CD8-positive, alpha-beta memory T cell (primary cell): ENCODE data around the gene THRA. TPM values are rescaled to one million over a fixed set of nuclear protein-coding genes. Genes with fewer than 3 reads are reported as not detected.

Experiments used
- CTCF ChIA-PET: fragments of 350-600 bp; sonication (Branson Sonifier 250); formaldehyde crosslinking; loops from one replicate; lab custom pipeline; 2021; ENCODE audit warnings: antibody characterized with exemption; lab: Charles Lee
- POLR2A ChIA-PET: fragments of 350-600 bp; sonication (Branson Sonifier 250); formaldehyde crosslinking; loops from one replicate; lab custom pipeline; 2021; ENCODE audit warnings: antibody characterized with exemption; lab: Charles Lee
- DNase-seq, 5 donors: peaks; one replicate each; pipeline versions ENCODE4 v3.0.0 to v3.0.0-alpha.2; 2020 to 2022; ENCODE audit warnings: mixed read lengths in 1 of 5
- H3K27ac ChIP-seq: one replicate; pipeline ENCODE4 v1.7.0; 2013; ENCODE audit warnings: low read depth, mild to moderate bottlenecking, low read length, moderate library complexity
- H3K27me3 ChIP-seq: 2 replicates; pipeline ENCODE4 v1.7.0; 2013; ENCODE audit warnings: low read length, mild to moderate bottlenecking; ENCODE audit not compliant: insufficient read depth, poor library complexity, severe bottlenecking
- H3K36me3 ChIP-seq: 2 replicates; pipeline ENCODE4 v1.7.0; 2013; ENCODE audit warnings: mild to moderate bottlenecking, low read length, moderate library complexity; ENCODE audit not compliant: insufficient read depth
- H3K4me1 ChIP-seq: 2 replicates; pipeline ENCODE4 v1.7.0; 2013; ENCODE audit warnings: mild to moderate bottlenecking, low read length, moderate library complexity; ENCODE audit not compliant: insufficient read depth
- H3K4me3 ChIP-seq: 2 replicates; pipeline ENCODE4 v1.7.0; 2013; ENCODE audit warnings: mild to moderate bottlenecking, low read length
- H3K9me3 ChIP-seq: 2 replicates; pipeline ENCODE4 v1.7.0; 2013; ENCODE audit warnings: mild to moderate bottlenecking, low read length
- H3K27ac Mint-ChIP-seq, 8 donors: one replicate each; pipeline ENCODE4 v1.8.0; 2020 to 2021; ENCODE audit warnings: mixed read lengths in 8 of 8, mild to moderate bottlenecking in 6 of 8, inconsistent platforms in 3 of 8, moderate library complexity in 3 of 8
- H3K27me3 Mint-ChIP-seq, 2 donors: one replicate each; pipeline ENCODE4 v1.8.0; 2020 to 2021; ENCODE audit warnings: mixed read lengths in 2 of 2, mild to moderate bottlenecking in 1 of 2, moderate library complexity in 1 of 2
- H3K36me3 Mint-ChIP-seq, 3 donors: one replicate each; pipeline ENCODE4 v1.8.0; 2020 to 2021; ENCODE audit warnings: mixed read lengths in 3 of 3, inconsistent platforms in 1 of 3, mild to moderate bottlenecking in 1 of 3
- H3K4me1 Mint-ChIP-seq, 3 donors: one replicate each; pipeline ENCODE4 v1.8.0; 2020 to 2021; ENCODE audit warnings: mixed read lengths in 3 of 3, inconsistent platforms in 1 of 3, mild to moderate bottlenecking in 1 of 3
- H3K4me3 Mint-ChIP-seq, 7 donors: one replicate each; pipeline ENCODE4 v1.8.0; 2020 to 2021; ENCODE audit warnings: mixed read lengths in 7 of 7, mild to moderate bottlenecking in 6 of 7, moderate library complexity in 4 of 7, inconsistent platforms in 2 of 7
- H3K9me3 Mint-ChIP-seq, 5 donors: one replicate each; pipeline ENCODE4 v1.8.0; 2020 to 2022; ENCODE audit warnings: mixed read lengths in 5 of 5, mild to moderate bottlenecking in 3 of 5, moderate library complexity in 2 of 5, inconsistent platforms in 1 of 5
- polyA plus RNA-seq: library from polyadenylated mRNA; unstranded; fragments of 300-500 nt; fragmentation: Illumina TruSeq; gene quantifications from one replicate; pipeline ENCODE4 v1.2.3, GENCODE V29; 2021
- total RNA-seq, 2 experiments: library from RNA; stranded (reverse); gene quantifications; one replicate each; pipeline ENCODE4 v1.2.3, GENCODE V29; 2021

THRA gene
- total and polyA plus RNA-seq, 3 experiments from 2014 or later: 12.6 to 17.0 (median 13.2) TPM

DNA sequence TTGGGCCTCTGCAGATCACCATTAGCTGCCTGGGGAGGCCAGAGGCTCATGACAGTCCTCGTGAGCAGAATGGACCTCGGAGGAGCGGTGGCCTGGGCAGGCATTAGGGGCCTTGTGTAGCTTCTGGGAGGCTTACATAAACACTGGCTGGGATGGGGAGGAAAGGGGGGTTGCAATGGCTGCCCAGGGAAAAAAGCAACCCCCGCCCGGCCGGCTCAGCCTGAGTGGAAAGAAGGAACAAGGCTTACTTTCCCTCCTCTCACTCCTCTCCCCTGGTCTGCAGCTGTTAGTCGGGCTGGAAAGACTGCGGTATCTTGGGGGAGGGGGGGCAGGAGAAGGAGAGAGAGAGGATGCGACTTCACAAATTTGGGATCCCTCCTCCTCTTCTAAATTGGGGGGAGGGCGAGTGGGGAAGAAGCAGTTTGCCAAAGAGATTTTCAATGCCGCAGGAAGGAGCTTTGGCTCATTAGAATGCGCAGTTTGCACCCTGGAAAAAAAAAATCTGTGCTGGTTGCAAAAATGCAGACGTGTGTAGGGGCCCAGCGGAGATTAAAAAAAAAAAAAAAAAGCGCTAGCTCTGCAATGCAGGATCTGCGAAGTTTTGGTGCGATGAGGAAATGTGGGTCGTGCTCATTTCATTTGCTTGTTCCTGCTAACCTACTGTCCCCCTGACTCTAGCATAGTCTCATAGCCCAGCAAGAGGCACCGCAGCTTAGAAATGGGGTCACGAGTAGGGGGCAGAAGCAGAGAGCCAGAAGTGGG lies 44.2 kb downstream of the THRA start:
- Mint-ChIP-seq H3K27ac (peak overlapping the region; percentile 76 to 100 (median 98)), H3K36me3 (no peaks in the 10 kb centered on the region), H3K4me1 (peaks cover 81 to 93% (median 86%) of the 10 kb centered on the region in 3 donors), H3K4me3 (peak overlapping the region; percentile 29 to 79 (median 70)), H3K27me3 (peaks cover 0 to 2% of the 10 kb centered on the region in 2 donors), H3K9me3 (no peaks in the 10 kb centered on the region)
- Histone ChIP-seq H3K27ac (peak overlapping the region; percentile 76), H3K27me3 (no peaks in the 10 kb centered on the region), H3K36me3 (no peaks in the 10 kb centered on the region), H3K9me3 (no peaks in the 10 kb centered on the region), H3K4me3 (peak overlapping the region; percentile 32), H3K4me1 (peaks cover 95% of the 10 kb centered on the region)
- ChIA-PET CTCF (interaction anchor here (0.7 to 1.6 kb wide), 7 partner anchors 9 to 62 kb away, joined by 3 to 8 read pairs (median 3); no protein-coding TSS in a partner anchor), POLR2A (interaction anchor here (0.7 to 2.8 kb wide), 6 partner anchors 8 to 906 kb away, joined by 3 to 10 read pairs (median 5); no protein-coding TSS in a partner anchor)
- DNase-seq: peak in 3 of 5 donors; percentile 42 to 68 (median 45)

DNA sequence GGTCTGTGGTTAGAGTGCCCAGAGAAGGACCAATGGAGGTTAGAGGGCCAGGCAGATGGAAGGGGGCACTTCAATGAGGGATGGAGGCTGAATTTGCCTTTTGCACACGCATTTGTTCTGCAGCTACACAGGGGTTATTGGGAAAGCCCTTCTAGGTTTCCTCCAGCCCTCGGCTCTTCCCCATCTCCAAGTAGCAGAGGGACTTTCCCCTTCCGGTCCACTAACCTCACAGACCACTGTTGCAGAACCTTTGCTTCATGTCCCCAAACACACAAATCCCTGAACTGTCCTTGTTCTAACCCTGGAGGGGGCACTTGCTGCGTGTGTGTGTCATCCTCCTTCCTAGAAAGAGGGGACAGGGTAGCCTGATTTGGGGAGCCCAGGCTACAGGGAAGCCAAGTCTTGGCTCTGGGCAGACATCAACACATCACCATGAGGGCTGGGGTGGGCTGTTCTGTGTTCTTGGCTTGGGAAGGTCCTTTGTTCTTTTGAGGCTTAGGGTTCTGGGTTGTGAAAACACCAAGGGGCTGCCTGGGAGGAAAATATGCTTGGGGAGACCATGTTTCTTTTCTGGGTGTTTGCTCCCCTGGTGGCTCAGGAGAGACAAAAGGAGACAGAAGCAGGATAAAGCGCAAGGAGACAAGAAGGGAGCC lies 44.9 kb downstream of the THRA start:
- Histone ChIP-seq H3K4me3 (peak overlapping the region; percentile 32), H3K27ac (peak overlapping the region; percentile 76), H3K27me3 (no peaks in the 10 kb centered on the region), H3K36me3 (no peaks in the 10 kb centered on the region), H3K9me3 (no peaks in the 10 kb centered on the region), H3K4me1 (peaks cover 100% of the 10 kb centered on the region)
- H3K27ac Mint-ChIP-seq: peak overlapping the region; percentile 76 to 100 (median 98)
- ChIA-PET POLR2A (interaction anchor here (0.7 to 2.8 kb wide), 6 partner anchors 9 to 907 kb away, joined by 3 to 10 read pairs (median 5); no protein-coding TSS in a partner anchor), CTCF (interaction anchor here (1.0 to 1.6 kb wide), 4 partner anchors 10 to 61 kb away, joined by 3 to 8 read pairs (median 3); no protein-coding TSS in a partner anchor)
- peaks cover 0 to 2% of the 10 kb centered on the region in 2 donors for H3K27me3 Mint-ChIP-seq
- no peak for DNase-seq
- no peaks in the 10 kb centered on the region for H3K36me3 Mint-ChIP-seq
- no peaks in the 10 kb centered on the region for H3K9me3 Mint-ChIP-seq
- peaks cover 87 to 97% (median 90%) of the 10 kb centered on the region in 3 donors for H3K4me1 Mint-ChIP-seq
- peak overlapping the region; percentile 29 to 79 (median 71) for H3K4me3 Mint-ChIP-seq

DNA sequence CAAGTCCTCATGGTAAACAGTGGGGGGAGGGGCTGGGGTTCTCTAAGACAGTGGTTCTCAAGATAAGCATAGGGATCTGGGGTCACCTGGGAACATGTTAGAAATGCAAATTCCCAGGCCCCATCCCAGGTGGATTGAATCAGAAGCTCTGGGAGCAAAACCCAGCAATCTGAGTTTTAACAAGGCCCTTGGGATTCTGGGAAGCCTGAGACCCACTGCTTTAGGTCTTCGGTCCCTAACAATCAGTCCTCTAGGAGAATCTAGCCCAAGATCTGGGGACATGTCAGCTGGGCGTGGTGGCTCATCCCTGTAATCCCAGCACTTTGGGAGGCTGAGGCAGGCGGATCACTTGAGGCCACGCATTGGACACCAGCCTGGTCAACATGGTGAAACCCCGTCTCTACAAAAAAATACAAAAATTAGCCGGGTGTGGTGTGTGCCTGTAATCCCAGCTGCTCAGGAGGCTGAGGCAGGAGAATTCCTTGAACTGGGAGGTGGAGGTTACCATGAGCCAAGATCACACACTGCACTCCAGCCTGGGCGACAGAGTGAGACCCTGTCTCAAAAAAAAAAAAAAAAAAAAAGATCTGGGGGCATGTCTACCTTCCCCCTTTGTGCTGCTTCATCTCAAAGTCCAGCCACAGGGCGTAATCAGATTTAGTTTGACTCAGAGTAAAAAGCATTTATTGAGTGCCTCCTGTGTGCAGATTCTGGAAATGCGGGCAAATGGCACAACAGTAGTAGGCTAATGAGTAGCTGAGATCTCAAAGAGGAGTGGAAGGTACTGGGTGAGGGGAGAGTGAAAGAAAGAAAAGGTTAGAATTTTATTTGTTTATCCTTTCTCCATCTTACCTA lies 46.4 kb downstream of the THRA start:
- no peaks in the 10 kb centered on the region for H3K9me3 ChIP-seq
- no peak overlapping the region for H3K27ac ChIP-seq
- H3K27me3 ChIP-seq: no peaks in the 10 kb centered on the region
- POLR2A ChIA-PET: interaction anchor here (0.6 to 1.8 kb wide), 5 partner anchors 8 to 35 kb away, joined by 3 to 9 read pairs (median 5); no protein-coding TSS in a partner anchor
- H3K36me3 Mint-ChIP-seq: no peaks in the 10 kb centered on the region
- H3K27ac Mint-ChIP-seq: peak overlapping the region; percentile 76 to 100 (median 97)
- peak in 1 of 5 donors; percentile 18 for DNase-seq
- H3K4me3 ChIP-seq: no peak overlapping the region
- no peaks in the 10 kb centered on the region for H3K36me3 ChIP-seq
- peaks cover 94% of the 10 kb centered on the region for H3K4me1 ChIP-seq
- H3K4me1 Mint-ChIP-seq: peaks cover 86 to 95% (median 92%) of the 10 kb centered on the region in 3 donors
- H3K27me3 Mint-ChIP-seq: peaks cover 0 to 4% of the 10 kb centered on the region in 2 donors
- no peaks in the 10 kb centered on the region for H3K9me3 Mint-ChIP-seq
- peak overlapping the region in 4 of 7 donors; percentile 3 to 59 (median 50) for H3K4me3 Mint-ChIP-seq
- CTCF ChIA-PET: interaction anchor here (1.0 to 9.9 kb wide), 6 partner anchors 11 to 60 kb away, joined by 4 to 191 read pairs (median 38); partner anchors contain the start of genes MED24, NR1D1 and THRA

DNA sequence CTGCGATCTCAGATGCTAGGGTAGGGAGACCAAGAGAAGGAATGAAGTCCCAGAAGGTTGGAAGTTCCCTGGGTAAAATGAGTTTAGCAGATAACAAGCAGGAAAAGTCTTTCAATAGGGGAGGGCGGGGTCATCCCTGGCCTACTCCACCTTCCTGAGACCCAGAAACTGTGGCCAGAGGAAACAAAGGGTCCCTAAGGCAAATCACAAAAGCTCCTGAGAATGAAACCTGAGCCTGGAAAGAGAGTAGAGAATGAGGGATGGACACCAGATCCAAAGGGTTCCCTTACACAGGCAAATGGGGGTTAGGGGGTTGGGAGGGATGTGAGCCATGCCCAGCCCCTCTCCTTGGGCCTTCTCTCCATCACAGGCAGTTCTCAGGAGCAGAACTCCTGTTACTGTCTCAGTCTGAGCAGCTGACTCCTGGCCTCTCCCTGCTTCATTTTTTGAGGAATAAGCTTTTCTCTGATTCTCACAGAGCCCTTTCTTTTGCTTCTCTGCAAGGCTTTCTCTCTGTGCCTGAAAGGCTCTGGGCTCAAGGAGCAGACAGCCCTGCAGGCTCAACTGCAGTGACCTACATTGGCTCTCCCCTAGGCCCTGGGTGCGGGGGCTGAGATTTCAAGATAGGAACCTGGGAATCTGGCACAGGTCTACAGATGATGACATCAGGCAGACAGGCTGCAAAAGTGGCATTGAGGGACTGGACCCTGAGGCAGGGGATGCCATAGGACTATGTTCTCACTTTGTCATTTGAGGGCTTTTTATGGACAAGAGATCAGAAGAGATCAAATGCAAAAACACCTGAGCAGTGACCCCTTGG lies 47.5 kb downstream of the THRA start:
- no peak overlapping the region for H3K27ac ChIP-seq
- H3K27me3 Mint-ChIP-seq: peaks cover 0 to 4% of the 10 kb centered on the region in 2 donors
- H3K36me3 Mint-ChIP-seq: no peaks in the 10 kb centered on the region
- no peaks in the 10 kb centered on the region for H3K9me3 ChIP-seq
- H3K36me3 ChIP-seq: no peaks in the 10 kb centered on the region
- peak in 1 of 5 donors; percentile 33 for DNase-seq
- ChIA-PET CTCF (interaction anchor here (1.1 to 9.9 kb wide), 11 partner anchors 12 to 82 kb away, joined by 3 to 191 read pairs (median 18); partner anchors contain the start of genes CASC3, MED24, NR1D1 and THRA), POLR2A (interaction anchor here (0.7 to 3.7 kb wide), 4 partner anchors 9 to 34 kb away, joined by 3 to 60 read pairs (median 7); partner anchors contain the start of gene NR1D1)
- H3K9me3 Mint-ChIP-seq: no peaks in the 10 kb centered on the region
- H3K4me3 ChIP-seq: no peak overlapping the region
- peaks cover 84% of the 10 kb centered on the region for H3K4me1 ChIP-seq
- no peaks in the 10 kb centered on the region for H3K27me3 ChIP-seq
- peak overlapping the region; percentile 67 to 96 (median 91) for H3K27ac Mint-ChIP-seq
- H3K4me1 Mint-ChIP-seq: peaks cover 76 to 85% (median 82%) of the 10 kb centered on the region in 3 donors
- H3K4me3 Mint-ChIP-seq: peak overlapping the region in 6 of 7 donors; percentile 53 to 85 (median 67)

DNA sequence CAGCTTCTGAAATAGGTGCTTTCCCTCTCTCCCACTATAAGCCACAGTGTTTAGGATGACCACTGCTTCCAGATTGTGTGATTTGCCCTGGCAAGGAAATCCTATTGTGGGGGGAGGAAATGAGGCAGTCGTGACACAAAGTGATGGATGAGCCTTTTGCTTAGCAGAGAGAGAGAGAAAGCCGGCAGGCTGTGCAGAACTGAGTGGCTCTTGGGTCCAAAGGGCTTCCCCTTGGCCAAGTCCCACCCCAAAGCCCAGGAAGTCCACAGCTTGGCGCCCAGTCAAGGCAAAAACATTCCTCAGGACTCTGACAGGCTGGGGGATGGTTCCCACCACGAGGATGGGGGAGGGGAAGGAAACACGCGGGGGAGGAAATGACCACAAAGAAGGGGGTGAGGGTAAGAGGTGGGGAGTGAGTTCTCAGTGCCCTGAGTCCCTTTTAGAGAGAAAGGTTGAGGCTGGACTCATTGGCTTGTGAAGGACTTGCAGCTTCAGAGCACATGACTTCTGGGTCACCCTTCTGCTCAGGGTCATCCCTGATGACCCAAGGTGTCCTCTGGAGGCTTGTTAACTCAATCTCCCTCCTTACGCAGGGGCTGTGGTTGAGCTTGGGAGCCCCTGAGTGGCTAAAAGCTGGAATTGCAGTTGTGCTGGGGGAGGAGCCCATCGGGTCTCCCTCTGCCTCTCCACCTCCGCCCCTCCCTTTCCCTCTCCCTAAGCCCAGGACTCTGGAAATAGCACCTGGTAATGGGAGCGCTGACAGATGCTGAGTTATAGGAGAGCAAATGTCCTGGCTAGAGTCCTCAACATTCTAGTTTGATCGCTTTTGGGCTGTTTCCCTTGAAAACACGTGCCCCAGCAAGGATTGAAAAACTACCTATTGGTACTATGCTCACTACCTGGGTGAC lies 48.7 kb downstream of the THRA start:
- Mint-ChIP-seq H3K27me3 (peaks cover 0 to 4% of the 10 kb centered on the region in 2 donors), H3K9me3 (no peaks in the 10 kb centered on the region), H3K4me1 (peaks cover 63 to 73% (median 69%) of the 10 kb centered on the region in 3 donors), H3K36me3 (no peaks in the 10 kb centered on the region), H3K4me3 (peak overlapping the region; percentile 64 to 85 (median 71)), H3K27ac (peak overlapping the region; percentile 67 to 95 (median 88))
- Histone ChIP-seq H3K4me1 (peaks cover 72% of the 10 kb centered on the region), H3K27me3 (no peaks in the 10 kb centered on the region), H3K36me3 (no peaks in the 10 kb centered on the region), H3K4me3 (peak overlapping the region; percentile 51), H3K27ac (peak overlapping the region; percentile 4), H3K9me3 (no peaks in the 10 kb centered on the region)
- POLR2A ChIA-PET: interaction anchor here (0.6 to 3.7 kb wide), 11 partner anchors 11 to 406 kb away, joined by 3 to 60 read pairs (median 8); partner anchors contain the start of genes CASC3, MSL1 and NR1D1
- peak; percentile 47 to 79 (median 64) for DNase-seq
- CTCF ChIA-PET: interaction anchor here (0.9 to 9.9 kb wide), 20 partner anchors 9 to 178 kb away, joined by 3 to 191 read pairs (median 12); partner anchors contain the start of genes CASC3, MED24, NR1D1 and THRA
